T1000 (cell line): ENCODE measurements around the gene CFAP58.

Experiments used
- DNase-seq: peaks from one replicate; lab custom pipeline; 2025; ENCODE audit warnings: mixed read lengths; lab: John Stamatoyannopoulos, UW

Gene CFAP58

GRCh38 chr10:104322416-104322782, 31.2 kb upstream of the CFAP58 start:
- DNase-seq, result no peak

GRCh38 chr10:104323085-104323484, 30.5 kb upstream of the CFAP58 start:
- no peak for DNase-seq

GRCh38 chr10:104323760-104324201, 29.9 kb upstream of the CFAP58 start:
- DNase-seq, result no peak

GRCh38 chr10:104324221-104324686, 29.4 kb upstream of the CFAP58 start:
- DNase-seq, result no peak

- DNase-seq, result no peak
Measured at GRCh38 chr10:104324931-104325330, 28.7 kb upstream of the CFAP58 start.

- DNase-seq, result no peak
Measured at GRCh38 chr10:104325436-104326435, 27.9 kb upstream of the CFAP58 start.

- no peak for DNase-seq
Measured at GRCh38 chr10:104326991-104327610, 26.5 kb upstream of the CFAP58 start.

- DNase-seq, result peak; percentile 35
Measured at GRCh38 chr10:104327745-104328645, 25.6 kb upstream of the CFAP58 start.

- DNase-seq, result no peak
Measured at GRCh38 chr10:104328646-104328895, 25.1 kb upstream of the CFAP58 start.

GRCh38 chr10:104328896-104329710, 24.5 kb upstream of the CFAP58 start:
- peak; percentile 49 for DNase-seq

GRCh38 chr10:104329735-104330134, 23.9 kb upstream of the CFAP58 start:
- DNase-seq, result peak; percentile 59

- peak; percentile 45 for DNase-seq
Measured at GRCh38 chr10:104330168-104331110, 23.2 kb upstream of the CFAP58 start.

- DNase-seq, result no peak
Measured at GRCh38 chr10:104331208-104331838, 22.3 kb upstream of the CFAP58 start.

- DNase-seq, result no peak
Measured at GRCh38 chr10:104332243-104333031, 21.2 kb upstream of the CFAP58 start.

- DNase-seq, result no peak
Measured at GRCh38 chr10:104333032-104333727, 20.5 kb upstream of the CFAP58 start.

- DNase-seq, result no peak
Measured at GRCh38 chr10:104333728-104334373, 19.8 kb upstream of the CFAP58 start.

- DNase-seq, result no peak
Measured at GRCh38 chr10:104334561-104334960, 19.1 kb upstream of the CFAP58 start.
